DMS153 (cell line): ENCODE results near the gene GFM1.
"Not testable (repeated sequence)": the region's sequence is repeated elsewhere in the genome, so short reads cannot be mapped to it uniquely, and the experiment has no call there.

ENCODE experiments used
- DNase-seq: peaks from one replicate; lab custom pipeline; 2025; lab: John Stamatoyannopoulos, UW

GFM1 gene

GRCh38 chr3:158678687-158679086 is 34.4 kb downstream of the GFM1 start:
- no peak for DNase-seq

DNA sequence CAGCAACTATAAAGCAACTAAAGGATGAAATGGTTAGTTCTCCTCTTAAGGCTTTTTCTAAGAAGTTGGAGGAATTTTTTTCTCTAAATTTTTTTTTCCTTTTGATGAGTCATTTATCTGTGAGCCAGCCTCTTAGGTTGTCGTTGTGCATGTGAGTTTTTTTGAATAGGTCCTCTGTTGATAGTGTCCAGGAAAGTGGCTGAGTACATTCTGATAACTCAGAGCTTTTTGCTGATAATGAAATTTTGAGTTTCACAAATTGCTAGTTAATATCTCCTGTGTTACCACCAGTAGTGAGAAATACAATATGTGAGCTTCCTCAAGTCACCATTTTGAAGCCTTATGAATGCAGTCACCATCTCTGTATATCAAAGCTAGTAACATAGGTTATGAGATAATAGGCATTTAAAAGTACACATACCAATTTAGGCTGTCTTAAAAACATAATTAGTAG is 35.2 kb downstream of the GFM1 start:
- no peak for DNase-seq

DNA sequence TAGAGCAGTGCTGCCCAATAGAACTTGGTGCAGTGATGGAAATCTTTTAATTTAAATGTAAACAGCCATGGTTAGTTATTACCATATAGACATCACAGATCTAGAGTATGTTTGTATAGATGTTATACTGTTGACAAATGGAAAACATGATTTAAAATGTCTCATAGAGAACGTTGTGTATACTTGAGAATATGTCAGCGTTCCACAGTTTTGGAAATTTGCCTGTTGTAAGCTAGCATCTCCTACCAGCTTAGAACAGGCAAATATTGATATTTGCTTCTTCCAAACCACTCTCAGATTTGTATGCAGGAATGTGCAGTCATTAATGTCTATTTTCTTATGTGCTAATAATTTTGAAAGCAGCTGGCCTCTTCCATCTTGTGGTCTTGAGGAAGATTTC is 36.5 kb downstream of the GFM1 start:
- no peak for DNase-seq

GRCh38 chr3:158683230-158683962 is 39.1 kb downstream of the GFM1 start:
- no peak for DNase-seq

- no peak for DNase-seq
Observed at GRCh38 chr3:158685159-158685558, 40.8 kb downstream of the GFM1 start.

DNA sequence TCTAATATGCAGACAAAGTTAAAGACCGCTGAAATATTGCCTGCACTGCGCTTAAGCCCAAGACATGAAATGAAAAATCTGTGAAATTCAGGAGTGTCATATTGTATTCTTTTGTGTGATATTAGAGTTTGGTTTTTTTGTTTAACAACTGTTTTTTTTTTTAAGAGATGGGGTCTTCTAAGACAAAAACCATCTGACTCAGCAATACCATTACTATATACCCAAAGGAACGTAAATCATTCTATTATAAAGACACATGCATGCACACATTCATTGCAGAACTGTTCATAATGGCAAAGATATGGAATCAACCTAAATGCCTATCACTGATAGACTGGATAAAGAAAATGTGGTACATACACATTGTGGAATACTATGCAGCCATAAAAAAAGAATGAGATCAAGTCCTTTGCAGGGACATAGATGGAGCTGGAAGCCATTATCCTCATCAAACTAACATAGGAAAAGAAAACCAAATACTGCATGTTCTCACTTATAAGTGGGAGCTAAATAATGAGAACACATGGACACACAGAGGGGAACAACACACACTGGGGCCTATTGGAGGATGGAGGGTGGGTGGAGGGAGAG is 49.6 kb downstream of the GFM1 start:
- not testable (repeated sequence) for DNase-seq

DNA sequence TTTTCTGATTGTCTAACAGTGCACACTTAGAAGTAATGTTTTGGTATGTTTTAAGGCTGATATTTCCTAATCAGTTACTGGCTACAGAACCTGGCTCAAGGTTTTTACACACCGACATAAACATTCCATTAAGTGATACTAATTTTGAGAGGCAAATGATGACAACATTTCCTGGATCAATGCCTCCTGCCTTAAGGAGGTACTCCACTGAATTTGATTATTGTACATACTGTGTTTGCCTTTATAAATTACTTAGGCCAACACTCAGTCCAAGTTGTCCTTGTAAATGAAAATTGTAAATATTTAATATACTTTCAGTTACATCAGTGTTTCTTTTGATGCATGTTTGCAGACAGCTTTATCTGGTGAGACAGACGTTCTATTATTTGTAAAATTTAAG is 52.3 kb downstream of the GFM1 start:
- no peak for DNase-seq

- no peak for DNase-seq
Observed at GRCh38 chr3:158700559-158700958, 56.2 kb downstream of the GFM1 start.

DNA sequence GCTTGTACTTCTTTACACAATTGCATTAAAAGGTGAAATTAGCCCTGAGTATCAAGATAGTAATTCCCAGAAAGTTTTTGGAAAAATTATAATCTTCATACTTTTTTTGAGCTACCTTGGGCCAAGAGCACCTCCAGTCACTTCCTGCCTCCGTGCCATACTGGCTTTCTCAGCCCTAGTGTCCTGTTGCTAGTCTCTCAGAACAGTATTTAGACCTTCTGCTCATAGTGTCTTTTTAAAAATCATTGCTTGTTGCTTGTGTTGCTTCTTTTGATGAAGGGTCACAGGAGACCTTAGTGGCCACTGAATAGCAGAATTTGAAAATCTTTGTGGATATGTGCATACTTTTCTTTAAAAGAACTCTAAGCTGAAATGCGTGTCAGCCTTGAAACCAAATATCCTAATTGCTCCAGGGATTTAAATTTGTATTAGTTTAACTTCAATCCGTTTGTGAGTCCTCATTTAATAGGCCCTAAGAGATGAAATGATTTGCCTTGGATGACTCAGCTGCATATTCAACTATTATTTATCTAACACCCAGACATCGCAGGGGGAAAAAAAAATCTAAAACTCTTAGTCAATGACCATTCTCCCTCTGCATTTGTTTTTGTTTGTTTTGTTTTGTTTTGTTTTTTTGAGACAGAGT is 57.2 kb downstream of the GFM1 start:
- DNase-seq = no peak

DNA sequence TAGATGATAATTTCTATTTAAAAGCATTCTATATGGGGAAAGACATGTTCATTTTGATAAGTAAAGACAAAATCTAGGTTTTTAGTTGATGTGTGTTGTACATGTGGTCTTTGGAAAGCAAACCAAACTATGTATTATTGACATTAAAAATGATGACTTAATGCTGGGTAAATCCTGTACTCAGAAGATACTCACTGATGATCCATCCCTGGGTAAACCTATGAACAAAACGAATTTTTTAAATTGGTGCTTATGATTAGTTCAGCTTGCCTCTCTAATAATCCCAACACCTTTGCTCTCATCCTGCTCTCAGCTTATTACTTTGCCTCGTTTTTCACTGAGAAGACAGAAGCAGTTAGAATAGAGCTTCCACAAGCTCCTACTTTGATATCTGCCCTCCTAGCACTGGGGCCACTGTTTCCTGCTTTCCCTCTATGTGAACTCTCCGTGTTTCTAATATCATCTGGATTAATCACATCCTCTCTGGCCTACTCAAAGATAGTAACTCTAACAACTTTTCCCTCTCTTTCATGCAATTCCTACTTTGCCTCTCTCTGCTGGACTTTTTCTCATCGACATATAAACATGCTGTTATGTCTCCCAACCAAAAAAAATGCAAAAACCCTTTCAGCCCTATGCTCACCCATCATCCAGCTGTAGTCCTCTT is 58.6 kb downstream of the GFM1 start:
- no peak for DNase-seq

- no peak for DNase-seq
Observed at GRCh38 chr3:158703566-158703965, 59.2 kb downstream of the GFM1 start.

- DNase-seq = no peak
Observed at GRCh38 chr3:158709666-158710083, 65.3 kb downstream of the GFM1 start.

GRCh38 chr3:158710601-158711000 is 66.3 kb downstream of the GFM1 start:
- DNase-seq = no peak

- no peak for DNase-seq
Observed at GRCh38 chr3:158711886-158712285, 67.6 kb downstream of the GFM1 start.

DNA sequence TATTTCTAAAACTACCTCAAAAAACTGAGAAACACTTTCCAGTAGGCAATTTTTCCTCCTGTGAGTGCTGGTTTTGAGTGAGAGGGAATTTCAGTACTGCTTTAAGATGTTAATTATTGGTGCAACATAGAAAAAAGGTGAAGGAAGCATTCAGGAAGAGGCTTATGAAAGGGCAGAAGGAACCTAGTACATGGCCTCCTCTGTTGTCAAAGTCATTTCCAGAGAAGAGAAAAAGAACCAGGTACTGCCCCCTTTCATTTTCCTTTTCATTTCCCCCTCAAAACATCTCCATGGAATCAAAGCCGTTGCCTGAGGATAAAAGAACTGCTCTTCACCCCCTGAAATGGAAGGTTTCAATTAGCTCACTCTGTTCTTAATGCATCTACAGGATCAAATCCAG is 68.1 kb downstream of the GFM1 start:
- no peak for DNase-seq

- no peak for DNase-seq
Observed at GRCh38 chr3:158713094-158713499, 68.8 kb downstream of the GFM1 start.

DNA sequence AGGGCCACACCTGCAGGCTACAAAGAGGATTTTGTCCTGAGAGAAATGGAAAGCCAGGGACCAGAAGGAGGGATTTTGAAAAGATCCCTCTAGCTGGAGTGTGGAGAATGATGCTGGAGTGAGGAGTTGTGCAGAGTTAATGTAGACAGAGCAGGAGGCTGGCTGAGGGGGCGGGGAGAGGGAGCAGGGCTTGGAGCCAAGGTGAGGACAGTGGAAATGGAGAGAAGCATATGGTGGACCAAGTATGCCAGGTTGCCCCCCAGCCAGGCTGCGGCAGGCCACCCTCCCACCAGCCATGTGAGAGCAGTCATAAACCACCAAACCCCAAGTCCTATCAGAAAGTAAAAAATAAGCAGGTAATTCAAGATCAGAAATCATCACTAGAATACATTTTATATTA is 73.2 kb downstream of the GFM1 start:
- DNase-seq = no peak

- DNase-seq = no peak
Observed at GRCh38 chr3:158718490-158719170, 74.3 kb downstream of the GFM1 start.

- no peak for DNase-seq
Observed at GRCh38 chr3:158722108-158722507, 77.8 kb downstream of the GFM1 start.

DNA sequence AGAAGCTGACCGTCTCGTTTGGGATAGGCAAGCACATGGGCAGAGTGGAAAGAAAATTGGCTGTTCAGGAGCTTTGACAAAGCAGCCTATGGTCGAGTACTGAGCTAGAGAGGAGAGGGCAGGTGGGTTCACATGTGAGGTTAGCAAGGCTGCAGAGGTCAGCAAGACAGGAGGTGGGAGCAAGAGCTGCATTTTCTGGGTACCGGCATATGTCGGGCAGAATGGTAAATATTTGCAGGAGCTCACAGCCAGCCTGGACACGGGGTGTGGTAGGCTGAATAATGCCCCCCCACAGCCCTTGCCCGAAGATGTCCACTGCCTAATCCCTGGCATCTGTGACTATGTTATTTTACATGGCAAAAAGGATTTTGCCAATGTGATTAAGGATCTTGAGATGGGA is 79.7 kb downstream of the GFM1 start:
- no peak for DNase-seq

DNA sequence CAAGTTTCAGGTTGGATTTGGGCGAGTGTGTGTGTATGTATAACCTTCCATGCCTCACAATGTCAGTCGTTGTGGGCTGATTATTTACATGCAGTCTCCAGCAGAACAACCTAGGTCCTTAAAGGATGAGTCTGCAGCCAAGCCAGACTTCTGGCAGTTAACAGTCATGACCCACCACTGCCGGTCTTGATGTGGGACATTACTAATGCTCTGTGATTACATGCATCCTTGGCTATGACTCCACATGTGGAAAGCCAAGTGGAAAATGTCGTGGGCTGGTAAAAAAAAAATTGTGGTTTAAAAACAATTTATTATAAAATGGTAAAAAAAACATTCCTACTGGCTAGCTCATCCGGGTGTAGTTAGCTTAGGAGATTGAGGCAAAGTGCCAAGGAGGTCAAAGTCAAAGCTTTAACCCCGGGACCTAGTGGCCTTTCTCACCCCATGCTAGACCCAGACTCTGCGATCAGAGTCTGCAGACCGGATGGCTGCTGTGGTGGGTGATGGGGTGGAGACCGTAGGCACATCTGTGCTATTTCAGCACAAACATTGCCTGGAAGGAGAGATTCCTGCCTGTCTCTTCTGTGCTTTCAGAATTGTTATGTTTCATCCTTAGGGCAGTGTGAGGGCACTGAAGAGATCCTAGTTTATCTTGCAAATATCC is 81.2 kb downstream of the GFM1 start:
- DNase-seq = no peak
